Skin epidermis (tissue), 12 donors: Measurements from ENCODE around the gene ELP4.

Experiments
- H3K27ac ChIP-seq, 21 experiments: fragments of 200-600 bp; sonication (generic) in 11 of 21; one replicate each; pipeline ENCODE4 v1.5.0; 2020; ENCODE audit warnings: mild to moderate bottlenecking in 3 of 21, inconsistent platforms in 2 of 21, moderate library complexity in 2 of 21
- H3K4me3 ChIP-seq, 7 experiments: fragments of 200-600 bp; sonication (generic) in 2 of 7; one replicate each; pipeline ENCODE4 v1.5.0; 2020; ENCODE audit warnings: inconsistent platforms in 2 of 7, mild to moderate bottlenecking in 2 of 7, moderate library complexity in 1 of 7

Gene ELP4

GRCh38 chr11:31806186-31806927, 296.8 kb downstream of the ELP4 start:
- Histone ChIP-seq H3K4me3 (no peak overlapping the region), H3K27ac (no peak overlapping the region)

- no peak overlapping the region for H3K27ac ChIP-seq
Observed at GRCh38 chr11:31806928-31807798, 297.6 kb downstream of the ELP4 start.

GRCh38 chr11:31807799-31808667, 298.5 kb downstream of the ELP4 start:
- H3K4me3 ChIP-seq = peak overlapping the region in 2 of 7 experiments; percentile 4 to 51
- H3K27ac ChIP-seq = no peak overlapping the region

More at GRCh38 chr11:31806928-31807798, 297.6 kb downstream of the ELP4 start:
- H3K4me3 ChIP-seq = no peak overlapping the region

- Histone ChIP-seq H3K27ac (no peak overlapping the region), H3K4me3 (peak overlapping the region in 2 of 7 experiments; percentile 4 to 51)
Observed at GRCh38 chr11:31808721-31809540, 299.4 kb downstream of the ELP4 start.

GRCh38 chr11:31809541-31809856, 299.9 kb downstream of the ELP4 start:
- peak overlapping the region in 2 of 7 experiments; percentile 36 to 51 for H3K4me3 ChIP-seq
- H3K27ac ChIP-seq = no peak overlapping the region

GRCh38 chr11:31809857-31810778, 300.6 kb downstream of the ELP4 start:
- Histone ChIP-seq H3K27ac (no peak overlapping the region), H3K4me3 (peak overlapping the region; percentile 0 to 51 (median 36))

GRCh38 chr11:31810779-31811647, 301.4 kb downstream of the ELP4 start, which contains the start of gene PAX6:
TSS of gene PAX6 (minus strand) at chr11:31811322. CDS start at chr11:31806411, 4,911 bp downstream.
- H3K4me3 ChIP-seq = peak within 1 kb of the TSS; percentile 0 to 51 (median 36)
- peak within 1 kb of the TSS in 1 of 21 experiments; percentile 17 for H3K27ac ChIP-seq

GRCh38 chr11:31812383-31813381, 303.1 kb downstream of the ELP4 start:
- Histone ChIP-seq H3K27ac (no peak overlapping the region), H3K4me3 (peak overlapping the region; percentile 14 to 40 (median 20))

- H3K4me3 ChIP-seq = peak overlapping the region in 6 of 7 experiments; percentile 14 to 40 (median 22)
- no peak overlapping the region for H3K27ac ChIP-seq
Observed at GRCh38 chr11:31813391-31814175, 304.0 kb downstream of the ELP4 start.

GRCh38 chr11:31814176-31814868, 304.8 kb downstream of the ELP4 start:
- Histone ChIP-seq H3K27ac (no peak overlapping the region), H3K4me3 (peak overlapping the region in 1 of 7 experiments; percentile 18)

- H3K4me3 ChIP-seq = peak overlapping the region in 3 of 7 experiments; percentile 18 to 28 (median 26)
Observed at GRCh38 chr11:31815711-31816467, 306.3 kb downstream of the ELP4 start.

GRCh38 chr11:31816468-31817053, 307.0 kb downstream of the ELP4 start:
- no peak overlapping the region for H3K27ac ChIP-seq
- peak overlapping the region in 3 of 7 experiments; percentile 18 to 28 (median 21) for H3K4me3 ChIP-seq

More at GRCh38 chr11:31815711-31816467, 306.3 kb downstream of the ELP4 start:
- H3K27ac ChIP-seq = no peak overlapping the region

- Histone ChIP-seq H3K27ac (no peak overlapping the region), H3K4me3 (peak overlapping the region in 4 of 7 experiments; percentile 18 to 28 (median 22))
Observed at GRCh38 chr11:31817054-31817620, 307.6 kb downstream of the ELP4 start.
